ENCODE measurements around the gene SMC1B.
"Not testable (repeated sequence)": the region's sequence is repeated elsewhere in the genome, so short reads cannot be mapped to it uniquely, and the experiment has no call there.

DNA sequence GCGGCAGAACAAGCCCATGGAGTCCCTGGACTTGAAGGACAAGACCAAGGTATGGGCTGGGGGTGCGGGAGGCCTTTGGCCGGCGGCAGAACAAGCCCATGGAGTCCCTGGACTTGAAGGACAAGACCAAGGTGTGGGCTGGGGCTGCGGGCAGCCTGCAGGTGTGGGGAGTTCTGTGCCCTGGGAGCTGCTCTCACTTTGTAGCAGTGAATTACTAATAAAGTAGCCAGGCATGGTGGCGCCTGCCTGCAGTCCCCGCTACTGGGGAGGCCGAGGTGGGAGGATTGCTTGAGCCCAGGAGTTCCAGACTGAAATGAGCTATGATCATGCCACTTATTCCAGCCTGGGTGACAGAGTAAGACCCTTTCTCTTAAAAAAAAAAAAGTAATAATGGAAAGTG is 85.1 kb downstream of the SMC1B start:
- not testable (repeated sequence) for TF ChIP-seq EZH2 (IDR thresholded peaks at IDR 0.05; ENCODE audit: low read depth)
- TF ChIP-seq, protein P1, sequence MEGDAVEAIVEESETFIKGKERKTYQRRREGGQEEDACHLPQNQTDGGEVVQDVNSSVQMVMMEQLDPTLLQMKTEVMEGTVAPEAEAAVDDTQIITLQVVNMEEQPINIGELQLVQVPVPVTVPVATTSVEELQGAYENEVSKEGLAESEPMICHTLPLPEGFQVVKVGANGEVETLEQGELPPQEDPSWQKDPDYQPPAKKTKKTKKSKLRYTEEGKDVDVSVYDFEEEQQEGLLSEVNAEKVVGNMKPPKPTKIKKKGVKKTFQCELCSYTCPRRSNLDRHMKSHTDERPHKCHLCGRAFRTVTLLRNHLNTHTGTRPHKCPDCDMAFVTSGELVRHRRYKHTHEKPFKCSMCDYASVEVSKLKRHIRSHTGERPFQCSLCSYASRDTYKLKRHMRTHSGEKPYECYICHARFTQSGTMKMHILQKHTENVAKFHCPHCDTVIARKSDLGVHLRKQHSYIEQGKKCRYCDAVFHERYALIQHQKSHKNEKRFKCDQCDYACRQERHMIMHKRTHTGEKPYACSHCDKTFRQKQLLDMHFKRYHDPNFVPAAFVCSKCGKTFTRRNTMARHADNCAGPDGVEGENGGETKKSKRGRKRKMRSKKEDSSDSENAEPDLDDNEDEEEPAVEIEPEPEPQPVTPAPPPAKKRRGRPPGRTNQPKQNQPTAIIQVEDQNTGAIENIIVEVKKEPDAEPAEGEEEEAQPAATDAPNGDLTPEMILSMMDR (conservative IDR thresholded peaks at IDR 0.05) = not testable (repeated sequence)
